B cell (primary cell): ENCODE results near the gene TFDP3.

Experiments
- CTCF ChIP-seq: fragments of 200-600 bp; IDR thresholded peaks from one replicate; pipeline ENCODE4 v1.8.0; 2022; ENCODE audit warnings: antibody characterized with exemption, mild to moderate bottlenecking
- EZH2 ChIP-seq: IDR thresholded peaks from 2 replicates; pipeline ENCODE4 v1.6.1; 2012; ENCODE audit warnings: borderline replicate concordance, low read depth, mild to moderate bottlenecking, moderate library complexity, low read length; ENCODE audit not compliant: insufficient read depth, poor library complexity, severe bottlenecking

- TF ChIP-seq CTCF = no peak
- TF ChIP-seq EZH2 = no peak
These were observed 42.5 kb downstream of the TFDP3 start for GRCh38 chrX:133175605-133176004.
